GM18858 (cell line): ENCODE data around the gene CPSF3.

ENCODE experiments used
- ATAC-seq: cut with Tn5 transposase; IDR thresholded peaks from one replicate; pipeline ENCODE4 v1.9.1; 2021; ENCODE audit not compliant: unreplicated experiment

CPSF3 gene

GRCh38 chr2:9423100-9423921 lies at the start of gene CPSF3, which contains the start of gene ITGB1BP1:
Gene CPSF3 (plus strand): TSS chr2:9423654. CDS start chr2:9423774, 120 bp downstream.
Gene ITGB1BP1 (minus strand): TSS chr2:9423528. CDS start chr2:9418697, 4,831 bp downstream.
- ATAC-seq, result peak; percentile 78

GRCh38 chr2:9374071-9374730 lies 49.3 kb upstream of the CPSF3 start:
- ATAC-seq, result no peak

- no peak for ATAC-seq
Measured at GRCh38 chr2:9375857-9376428, 47.5 kb upstream of the CPSF3 start.

GRCh38 chr2:9377461-9378097 lies 45.9 kb upstream of the CPSF3 start:
- ATAC-seq, result no peak

GRCh38 chr2:9378433-9379390 lies 44.7 kb upstream of the CPSF3 start:
- no peak for ATAC-seq

- ATAC-seq, result no peak
Measured at GRCh38 chr2:9379391-9379755, 44.1 kb upstream of the CPSF3 start.

- ATAC-seq, result no peak
Measured at GRCh38 chr2:9380702-9381628, 42.5 kb upstream of the CPSF3 start.

GRCh38 chr2:9382604-9383235 lies 40.7 kb upstream of the CPSF3 start:
- no peak for ATAC-seq

GRCh38 chr2:9384521-9384920 lies 38.9 kb upstream of the CPSF3 start:
- no peak for ATAC-seq

- no peak for ATAC-seq
Measured at GRCh38 chr2:9385841-9386240, 37.6 kb upstream of the CPSF3 start.

- no peak for ATAC-seq
Measured at GRCh38 chr2:9388199-9388681, 35.2 kb upstream of the CPSF3 start.

GRCh38 chr2:9388950-9389911 lies 34.2 kb upstream of the CPSF3 start:
- ATAC-seq, result no peak

GRCh38 chr2:9390151-9390850 lies 33.2 kb upstream of the CPSF3 start:
- no peak for ATAC-seq

- no peak for ATAC-seq
Measured at GRCh38 chr2:9390991-9391390, 32.5 kb upstream of the CPSF3 start.

- no peak for ATAC-seq
Measured at GRCh38 chr2:9391961-9392720, 31.3 kb upstream of the CPSF3 start.
